KG1 (cell line): ENCODE measurements around the gene BARX2.

Experiments used
- DNase-seq: peaks from one replicate; lab custom pipeline; 2025; lab: John Stamatoyannopoulos, UW

Gene BARX2

DNA sequence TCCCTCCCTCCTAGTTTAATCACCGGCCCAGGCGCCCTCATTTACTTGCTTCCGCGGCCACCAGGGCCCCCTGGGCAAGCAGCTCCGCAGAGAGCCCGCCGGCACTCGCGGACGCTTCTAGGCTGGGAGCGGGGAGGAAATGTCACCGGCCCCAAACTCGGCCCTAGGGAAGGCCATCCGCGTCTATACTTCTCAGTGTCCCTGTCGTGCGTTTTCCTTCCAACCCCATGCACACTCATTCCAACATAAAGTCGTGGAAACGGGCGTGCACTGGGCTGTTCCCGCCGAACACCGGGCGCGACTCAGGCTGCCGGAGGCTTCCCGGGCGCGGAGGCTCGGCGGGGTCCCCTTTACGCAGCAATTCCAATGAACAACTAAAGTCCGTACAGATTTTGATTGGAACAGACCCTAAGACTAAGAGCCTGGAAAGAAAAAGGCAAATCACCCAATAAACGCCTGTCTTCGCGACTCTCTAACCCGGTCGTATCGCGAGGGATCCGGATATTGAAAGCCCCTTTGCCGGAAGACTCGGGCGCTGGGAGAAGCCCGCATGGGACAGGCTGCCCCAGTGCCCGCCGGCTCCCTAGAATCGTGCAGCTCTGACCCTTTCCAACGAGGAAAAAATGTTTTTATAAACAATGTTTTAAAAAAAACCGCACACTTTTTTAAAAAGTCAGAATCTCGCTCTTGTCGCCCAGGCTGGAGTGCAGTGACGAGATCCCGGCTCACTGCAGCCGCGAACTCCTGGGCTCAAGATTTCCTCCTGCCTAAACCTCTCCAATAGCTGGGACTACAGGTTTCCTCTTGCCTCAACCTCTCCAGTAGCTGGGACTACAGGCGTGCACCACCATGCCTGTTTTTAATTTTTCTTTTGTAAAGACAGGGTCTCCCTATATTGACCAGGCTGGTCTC is 1.3 kb upstream of the BARX2 start:
- no peak for DNase-seq

- DNase-seq, result no peak
Measured at GRCh38 chr11:129374993-129375750, 476 bp upstream of the BARX2 start.

GRCh38 chr11:129376658-129377341 is 1.2 kb downstream of the BARX2 start:
- DNase-seq, result no peak

- no peak for DNase-seq
Measured at GRCh38 chr11:129377739-129378138, 2.1 kb downstream of the BARX2 start.

DNA sequence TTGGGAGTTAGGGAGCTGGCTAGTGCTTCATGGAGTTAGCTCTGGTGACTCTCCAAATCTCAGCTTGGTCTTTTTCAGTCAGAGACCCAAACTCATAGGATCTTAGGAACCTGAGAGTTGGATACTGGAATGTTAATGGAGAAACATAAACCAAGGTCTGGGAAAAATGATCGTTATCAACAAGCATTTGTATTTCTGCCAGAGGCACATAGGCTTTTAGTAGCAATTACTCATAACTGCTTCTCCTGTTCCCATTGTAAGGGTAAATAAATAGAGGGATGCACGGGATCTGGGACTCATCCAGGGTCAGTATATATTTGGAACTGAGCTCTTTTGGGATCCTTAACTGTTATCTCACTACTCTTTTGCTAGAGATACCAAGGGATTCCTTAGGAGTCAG is 4.8 kb downstream of the BARX2 start:
- no peak for DNase-seq

DNA sequence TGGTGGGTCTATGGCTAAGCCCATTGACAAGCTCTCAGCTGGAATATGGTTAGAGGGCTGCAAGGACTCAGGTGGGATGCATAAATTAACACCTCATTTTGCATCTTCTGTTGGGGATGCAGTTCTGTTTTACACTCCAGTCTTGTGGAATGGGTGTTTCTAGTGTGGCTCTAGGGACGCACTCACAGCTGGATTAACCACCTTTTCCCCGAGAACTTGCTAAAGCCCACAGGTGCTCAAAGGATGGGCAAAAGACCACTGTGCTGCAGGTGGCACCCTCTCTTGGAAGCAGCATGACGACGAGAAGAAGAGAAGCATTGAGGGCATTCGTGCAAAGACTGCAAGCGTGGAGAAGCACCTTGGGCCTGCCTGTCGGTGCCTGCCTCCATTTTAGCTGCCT is 6.9 kb downstream of the BARX2 start:
- DNase-seq, result no peak

- no peak for DNase-seq
Measured at GRCh38 chr11:129383060-129383459, 7.4 kb downstream of the BARX2 start.

DNA sequence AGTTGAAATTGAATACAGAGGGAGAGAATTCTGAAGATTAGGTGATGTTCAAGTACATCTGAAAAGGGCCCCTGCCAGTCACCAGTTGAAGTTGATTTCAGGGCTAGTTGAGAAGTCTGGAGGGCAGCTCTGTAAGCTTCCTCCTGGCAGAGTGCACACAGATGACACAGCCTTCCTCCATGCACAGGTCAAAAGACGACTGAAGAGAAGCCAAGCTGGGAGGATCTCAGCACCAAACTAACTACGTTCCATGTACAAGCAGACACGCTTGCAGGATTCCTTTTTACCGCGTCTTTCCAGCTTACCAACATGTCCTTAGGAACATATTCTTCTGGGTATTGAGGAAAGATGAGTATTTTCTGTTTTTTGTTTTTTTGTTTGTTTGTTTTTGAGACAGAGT is 7.9 kb downstream of the BARX2 start:
- no peak for DNase-seq

DNA sequence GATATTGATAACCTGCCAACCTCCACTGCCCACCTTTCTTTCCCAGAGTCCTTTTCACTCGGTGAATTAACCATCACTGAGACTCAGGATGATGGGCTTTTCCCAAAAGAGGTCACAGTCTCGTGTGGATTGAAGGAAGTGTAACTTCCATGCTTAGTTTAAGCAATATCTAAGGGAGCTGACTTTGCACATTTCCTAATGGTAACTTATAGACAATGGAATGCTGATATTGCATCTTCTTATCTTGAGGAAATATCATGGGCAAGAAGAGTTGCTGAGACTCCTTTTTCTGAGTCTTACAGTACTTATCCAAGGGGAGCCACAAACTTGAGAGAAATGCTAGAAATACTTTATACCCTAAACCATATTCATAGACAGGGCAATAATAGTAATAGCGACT is 8.8 kb downstream of the BARX2 start:
- no peak for DNase-seq

GRCh38 chr11:129385801-129386200 is 10.2 kb downstream of the BARX2 start:
- no peak for DNase-seq

DNA sequence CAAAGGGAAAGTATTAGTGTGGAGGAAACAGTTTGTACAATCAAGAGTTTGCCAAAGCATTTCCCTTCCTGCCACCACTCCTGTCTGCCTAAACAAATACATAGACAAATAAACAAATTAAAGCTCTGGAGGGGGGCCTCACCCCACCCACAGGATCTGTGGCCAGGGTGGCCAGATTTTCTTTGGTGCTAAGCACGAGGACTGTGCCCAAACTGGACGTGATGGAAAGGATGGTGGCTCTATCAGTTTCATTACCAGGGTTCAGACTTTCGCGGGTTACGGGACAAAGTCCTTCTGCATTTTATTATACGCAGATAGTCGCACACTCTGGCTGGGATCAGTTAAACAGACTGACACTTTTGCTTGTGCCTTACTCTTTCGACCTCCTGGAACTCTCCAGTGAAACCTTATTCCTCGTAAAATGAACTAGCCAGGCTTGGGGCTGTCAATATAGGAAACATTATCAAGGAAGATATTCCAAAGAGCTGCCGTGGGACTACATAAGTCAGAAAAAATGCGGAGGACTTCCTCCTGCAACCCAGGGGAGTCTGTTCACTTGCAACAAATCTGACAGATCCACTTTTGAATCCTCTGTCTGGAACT is 11.2 kb downstream of the BARX2 start:
- DNase-seq, result no peak

DNA sequence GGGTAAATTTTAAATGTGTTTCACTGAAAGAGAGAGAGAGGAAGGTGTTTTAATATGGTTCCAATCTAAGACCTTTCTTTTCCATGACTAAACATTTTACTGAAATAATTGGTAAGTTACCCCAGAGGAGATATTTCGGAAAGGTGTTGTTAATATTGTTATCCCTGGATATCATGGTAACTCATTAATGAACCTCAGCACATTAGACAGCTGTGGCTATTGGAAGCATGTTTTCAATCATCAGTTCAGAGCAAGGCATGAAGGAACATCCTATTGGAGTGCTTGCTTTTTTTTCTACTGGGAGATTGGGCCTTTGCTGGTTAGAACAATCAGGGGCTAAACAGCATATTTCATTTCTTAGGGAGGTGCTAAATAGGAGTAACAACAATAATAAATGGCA is 11.8 kb downstream of the BARX2 start:
- DNase-seq, result no peak

DNA sequence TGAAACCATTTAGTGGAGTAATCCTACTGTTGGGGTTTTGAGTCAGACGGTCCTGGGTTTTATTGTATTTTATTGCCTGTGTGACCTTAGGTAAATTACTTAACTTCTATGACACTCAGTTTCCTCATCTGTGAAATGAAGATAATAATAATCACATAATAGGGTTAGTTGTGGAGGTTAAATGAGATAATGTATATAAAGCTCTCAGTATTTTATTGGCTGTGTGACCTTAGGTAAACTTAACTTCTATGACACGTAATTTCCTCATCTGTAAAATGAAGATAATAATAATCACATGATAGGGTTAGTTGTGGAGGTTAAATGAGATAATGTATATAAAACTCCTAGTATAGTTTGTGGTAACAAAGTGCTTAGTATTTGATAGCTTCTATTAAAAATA is 13.2 kb downstream of the BARX2 start:
- no peak for DNase-seq

GRCh38 chr11:129390303-129390821 is 14.7 kb downstream of the BARX2 start:
- no peak for DNase-seq

GRCh38 chr11:129391360-129391759 is 15.7 kb downstream of the BARX2 start:
- DNase-seq, result no peak

DNA sequence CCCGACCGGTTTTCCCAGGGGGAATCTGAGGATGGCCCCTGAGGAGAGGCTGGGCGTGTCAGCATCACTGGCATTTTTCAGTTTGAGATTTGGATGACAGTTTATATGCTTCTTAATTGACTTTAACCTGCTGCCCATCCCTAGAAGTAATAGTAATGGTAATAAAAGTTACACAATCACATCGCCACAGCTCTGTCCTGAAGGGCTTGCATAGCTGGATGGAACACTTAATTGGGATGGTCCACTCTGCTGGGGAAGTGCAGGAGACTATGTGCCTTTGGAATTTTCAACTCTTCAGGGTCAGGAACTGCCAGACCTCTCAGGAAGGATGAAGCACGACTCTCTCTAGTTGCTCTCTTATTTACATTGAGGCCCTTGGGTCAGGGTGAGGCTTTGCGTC is 16.2 kb downstream of the BARX2 start:
- no peak for DNase-seq

DNA sequence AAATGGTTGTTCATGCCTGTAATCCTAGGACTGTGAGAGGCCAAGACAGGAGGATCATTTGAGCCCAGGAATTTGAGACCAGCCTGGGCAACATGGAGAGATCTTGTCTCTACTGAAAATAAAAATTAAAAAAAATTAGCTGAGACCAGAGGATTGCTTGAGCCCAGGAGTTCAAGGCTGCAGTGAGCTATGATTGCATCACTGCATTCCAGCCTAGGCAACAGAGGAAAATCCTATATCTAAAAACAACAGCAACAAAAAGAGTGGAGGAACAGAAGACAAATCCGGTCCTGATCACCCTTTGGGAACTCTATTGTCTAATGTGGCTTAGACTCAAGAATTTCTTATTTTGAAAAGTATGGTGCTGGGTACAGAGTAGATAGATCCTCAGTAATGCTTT is 17.3 kb downstream of the BARX2 start:
- DNase-seq, result no peak

DNA sequence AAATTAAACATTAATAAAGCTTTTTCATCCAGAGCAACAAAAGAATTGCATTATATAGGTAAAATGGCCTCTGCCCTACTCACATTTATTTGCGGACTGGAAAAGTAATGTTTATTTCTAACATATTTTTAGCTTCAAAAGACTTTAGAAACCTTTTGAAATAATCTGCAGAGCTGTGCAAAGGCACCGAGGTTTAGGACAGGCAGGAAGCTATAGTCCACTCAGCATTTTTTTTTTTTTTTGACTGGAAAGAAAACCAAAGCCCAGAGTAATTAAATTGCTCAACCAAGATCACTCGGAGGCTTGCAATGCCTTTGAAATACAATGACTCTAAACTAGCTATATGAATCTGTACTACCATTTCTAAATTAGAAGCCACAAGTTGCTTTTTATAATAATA is 19.1 kb downstream of the BARX2 start:
- DNase-seq, result no peak

GRCh38 chr11:129395432-129395831 is 19.8 kb downstream of the BARX2 start:
- no peak for DNase-seq

GRCh38 chr11:129395883-129396282 is 20.2 kb downstream of the BARX2 start:
- no peak for DNase-seq

- no peak for DNase-seq
Measured at GRCh38 chr11:129396454-129396853, 20.8 kb downstream of the BARX2 start.
